Measurements from ENCODE around the gene GNA15.

Gene GNA15

DNA sequence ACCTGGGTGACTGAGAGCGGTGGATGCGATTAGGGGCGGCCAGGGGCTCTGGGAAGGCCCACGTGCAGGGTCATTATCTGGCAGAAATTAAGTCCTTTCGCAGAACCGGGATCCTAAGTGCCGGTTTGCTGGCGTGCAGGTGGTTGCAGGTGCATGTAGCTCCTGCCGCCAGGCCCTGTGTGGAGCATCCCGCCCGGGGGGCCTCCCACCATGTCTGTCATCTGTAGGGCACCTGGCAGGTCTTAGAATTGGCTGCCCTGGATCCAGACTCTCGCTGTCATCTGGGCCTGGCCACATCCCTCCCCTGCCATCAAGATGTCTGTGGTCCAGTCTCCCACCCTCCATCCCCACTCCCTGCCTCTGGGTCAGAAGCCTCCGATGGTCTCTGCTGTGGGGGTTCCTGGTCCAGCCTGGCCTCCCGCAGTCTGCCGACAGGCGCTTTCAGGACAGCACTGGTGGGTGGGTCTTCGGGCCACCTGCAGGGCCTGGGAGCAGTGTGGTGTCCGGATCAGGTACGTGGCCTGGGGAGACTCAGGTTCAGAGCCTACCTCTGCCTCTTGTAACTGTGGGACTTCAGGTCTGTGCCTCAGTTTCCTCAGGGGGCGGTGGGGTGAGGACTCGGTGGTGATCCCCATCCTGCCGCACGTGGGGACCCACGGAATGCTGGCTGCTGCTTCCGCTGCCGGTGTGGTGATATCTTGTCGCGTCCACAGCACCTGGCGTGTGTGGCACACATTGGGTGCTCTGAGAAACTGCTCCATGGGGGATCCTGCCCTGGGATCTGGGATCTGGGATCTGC, 36.3 kb upstream of the GNA15 start:
- Histone ChIP-seq H3K9ac (ENCODE audit: low read length) (peak overlapping the region; percentile 99), H3K4me3 (ENCODE audit: low read length) (peak overlapping the region; percentile 96), H3K27me3 (replicated peaks; ENCODE audit: control insufficient read depth, insufficient read depth, low read length) (no peaks in the 10 kb centered on the region), H3K9me3 (ENCODE audit: control insufficient read depth, low read length) (no peaks in the 10 kb centered on the region), H3K4me1 (ENCODE audit: control insufficient read depth, insufficient read depth, low read length) (peaks cover 49% of the 10 kb centered on the region), H3K36me3 (ENCODE audit: control insufficient read depth, insufficient read depth, low read length, severe bottlenecking) (no peaks in the 10 kb centered on the region)
- no peak for DNase-seq (ENCODE audit: low read depth)

DNA sequence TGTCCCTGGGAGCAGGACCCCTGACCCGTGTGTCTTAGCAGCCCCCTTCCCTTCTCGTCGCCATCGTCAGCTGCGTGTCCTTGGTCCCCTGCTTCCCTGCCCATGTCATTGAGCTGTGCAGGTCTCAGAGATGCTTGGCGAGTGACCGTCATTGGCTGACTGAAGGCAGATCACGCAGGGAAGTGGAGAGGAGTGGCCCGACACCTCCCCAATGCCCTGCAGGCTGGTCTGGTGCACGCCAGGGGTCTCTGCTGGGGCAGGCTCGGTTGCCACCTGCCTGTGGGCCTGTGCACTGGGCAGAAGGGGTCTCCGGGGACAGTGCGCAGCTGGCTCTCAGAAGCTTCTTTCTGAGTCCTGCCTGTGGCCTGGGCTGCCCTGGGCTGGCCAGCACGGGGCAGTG, 35.5 kb upstream of the GNA15 start:
- Histone ChIP-seq H3K9me3 (ENCODE audit: control insufficient read depth, low read length) (no peaks in the 10 kb centered on the region), H3K9ac (ENCODE audit: low read length) (peak overlapping the region; percentile 15), H3K36me3 (ENCODE audit: control insufficient read depth, insufficient read depth, low read length, severe bottlenecking) (no peaks in the 10 kb centered on the region), H3K4me3 (ENCODE audit: low read length) (no peak overlapping the region), H3K4me1 (ENCODE audit: control insufficient read depth, insufficient read depth, low read length) (peaks cover 49% of the 10 kb centered on the region), H3K27me3 (replicated peaks; ENCODE audit: control insufficient read depth, insufficient read depth, low read length) (no peaks in the 10 kb centered on the region)
- no peak for DNase-seq (ENCODE audit: low read depth)

DNA sequence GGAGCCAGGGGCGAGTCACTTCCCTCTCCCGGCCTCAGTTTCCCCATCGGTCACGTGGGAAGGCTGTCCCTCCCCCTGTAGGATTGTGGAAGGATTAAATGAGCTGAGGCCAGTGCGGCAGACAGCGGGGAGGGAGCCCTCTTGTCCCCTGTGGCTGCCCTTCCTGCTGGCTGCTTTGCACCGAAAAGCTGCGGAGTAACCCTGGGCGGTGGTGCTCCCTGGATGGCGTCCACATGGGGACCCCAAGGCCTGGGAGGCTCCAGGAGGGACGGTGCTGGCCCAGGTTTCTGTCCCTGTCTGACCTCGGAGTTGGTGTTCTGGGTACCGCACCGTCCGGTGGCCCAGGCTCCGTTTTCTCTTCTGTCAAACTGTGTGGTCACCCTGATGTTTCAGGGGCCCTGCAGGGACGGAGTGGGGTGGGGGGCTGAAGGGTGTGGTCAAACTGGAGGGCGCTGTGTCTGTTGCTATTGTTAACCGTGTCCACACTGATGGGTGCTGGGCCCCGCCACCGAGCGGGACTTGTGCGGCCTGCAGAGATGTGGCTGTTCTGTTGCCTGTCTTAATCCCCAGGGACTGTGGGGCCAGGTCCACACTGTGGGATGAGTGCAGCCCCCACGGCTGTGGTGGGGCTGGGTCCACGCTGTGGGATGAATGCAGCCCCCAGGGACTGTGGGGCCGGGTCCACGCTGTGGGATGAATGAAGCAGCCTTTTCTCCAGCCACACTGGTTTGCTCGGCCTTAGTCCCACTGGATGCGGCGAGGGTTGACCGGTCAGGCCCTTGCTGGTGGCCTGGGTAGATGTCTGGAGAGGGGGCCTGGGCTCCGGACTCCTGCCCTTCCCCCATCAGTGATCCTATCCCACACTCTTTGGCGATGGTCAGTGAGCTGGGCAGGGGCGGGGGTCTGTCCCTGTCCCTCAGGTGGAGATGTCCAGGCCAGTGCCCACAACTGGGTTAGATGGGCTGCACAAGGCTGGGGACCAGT, 34.8 kb upstream of the GNA15 start:
- no peaks in the 10 kb centered on the region for H3K36me3 ChIP-seq (ENCODE audit: control insufficient read depth, insufficient read depth, low read length, severe bottlenecking)
- H3K9me3 ChIP-seq (ENCODE audit: control insufficient read depth, low read length), result no peaks in the 10 kb centered on the region
- H3K4me3 ChIP-seq (ENCODE audit: low read length), result no peak overlapping the region
- no peaks in the 10 kb centered on the region for H3K27me3 ChIP-seq (replicated peaks; ENCODE audit: control insufficient read depth, insufficient read depth, low read length)
- DNase-seq (ENCODE audit: low read depth), result no peak
- no peak overlapping the region for H3K9ac ChIP-seq (ENCODE audit: low read length)
- H3K4me1 ChIP-seq (ENCODE audit: control insufficient read depth, insufficient read depth, low read length), result peaks cover 44% of the 10 kb centered on the region

DNA sequence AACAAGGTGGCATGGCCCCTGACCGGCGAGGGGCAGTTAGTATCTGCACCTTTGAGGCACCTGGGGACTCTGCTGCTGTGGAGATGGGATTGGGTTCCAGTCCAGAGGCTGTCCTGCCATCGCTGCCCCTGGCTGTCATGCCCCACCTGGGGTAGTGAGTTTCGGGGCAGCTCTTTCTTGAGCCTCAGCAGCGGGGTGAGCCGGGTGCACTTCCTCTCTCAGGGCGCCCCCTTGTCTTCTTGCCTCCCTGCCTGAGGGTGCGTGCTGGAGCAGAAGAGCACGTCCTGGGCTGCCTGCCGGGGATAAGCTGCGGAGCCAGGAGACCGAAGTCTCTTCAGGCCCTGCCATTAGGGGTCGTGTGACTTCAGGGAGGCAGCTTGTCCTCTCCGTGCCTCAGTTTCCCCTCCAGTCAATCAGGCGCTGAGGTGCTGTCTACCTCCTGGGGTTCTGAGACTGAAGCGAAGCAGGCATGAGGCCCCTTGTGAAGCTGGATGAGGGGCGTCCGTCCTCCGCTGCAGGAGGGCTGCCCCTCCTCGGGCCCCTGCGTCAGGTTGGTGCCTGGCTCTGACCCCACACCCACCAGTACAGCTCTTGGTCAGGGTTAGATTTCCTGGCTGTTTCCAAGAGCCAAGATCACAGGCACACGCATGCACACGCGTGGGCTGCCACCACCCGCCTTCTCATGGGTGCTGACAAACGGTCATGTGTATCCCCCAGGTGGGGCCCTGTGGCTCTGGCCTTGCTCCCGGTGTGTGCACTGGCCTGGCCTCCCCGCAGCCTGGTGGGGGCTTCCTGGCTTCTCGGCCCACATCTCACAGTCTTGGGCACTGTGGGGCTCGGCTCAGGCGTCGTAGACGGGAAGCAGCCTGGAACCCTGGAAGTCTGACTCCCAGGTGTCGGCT, 33.3 kb upstream of the GNA15 start:
- Histone ChIP-seq H3K4me1 (ENCODE audit: control insufficient read depth, insufficient read depth, low read length) (peaks cover 34% of the 10 kb centered on the region), H3K4me3 (ENCODE audit: low read length) (no peak overlapping the region), H3K27me3 (replicated peaks; ENCODE audit: control insufficient read depth, insufficient read depth, low read length) (no peaks in the 10 kb centered on the region), H3K9ac (ENCODE audit: low read length) (no peak overlapping the region), H3K9me3 (ENCODE audit: control insufficient read depth, low read length) (no peaks in the 10 kb centered on the region), H3K36me3 (ENCODE audit: control insufficient read depth, insufficient read depth, low read length, severe bottlenecking) (no peaks in the 10 kb centered on the region)
- no peak for DNase-seq (ENCODE audit: low read depth)

DNA sequence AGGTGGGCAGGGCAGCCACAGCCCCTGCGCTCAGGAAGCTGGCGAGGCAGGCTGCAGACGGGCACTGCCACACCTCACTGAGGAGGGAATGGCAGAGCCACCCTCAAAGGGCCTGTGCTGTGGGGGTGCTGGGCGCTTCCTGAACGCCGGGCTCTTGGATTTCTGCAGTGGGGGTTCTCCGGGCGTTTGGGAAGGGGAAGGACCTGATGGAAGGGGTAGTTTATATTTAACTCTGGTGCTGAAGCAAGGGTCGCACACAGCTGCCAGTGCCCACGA, 31.2 kb upstream of the GNA15 start:
- DNase-seq (ENCODE audit: low read depth), result no peak
- Histone ChIP-seq H3K4me1 (ENCODE audit: control insufficient read depth, insufficient read depth, low read length) (peaks cover 15% of the 10 kb centered on the region), H3K9ac (ENCODE audit: low read length) (no peak overlapping the region), H3K36me3 (ENCODE audit: control insufficient read depth, insufficient read depth, low read length, severe bottlenecking) (no peaks in the 10 kb centered on the region), H3K27me3 (replicated peaks; ENCODE audit: control insufficient read depth, insufficient read depth, low read length) (no peaks in the 10 kb centered on the region), H3K4me3 (ENCODE audit: low read length) (no peak overlapping the region), H3K9me3 (ENCODE audit: control insufficient read depth, low read length) (no peaks in the 10 kb centered on the region)

DNA sequence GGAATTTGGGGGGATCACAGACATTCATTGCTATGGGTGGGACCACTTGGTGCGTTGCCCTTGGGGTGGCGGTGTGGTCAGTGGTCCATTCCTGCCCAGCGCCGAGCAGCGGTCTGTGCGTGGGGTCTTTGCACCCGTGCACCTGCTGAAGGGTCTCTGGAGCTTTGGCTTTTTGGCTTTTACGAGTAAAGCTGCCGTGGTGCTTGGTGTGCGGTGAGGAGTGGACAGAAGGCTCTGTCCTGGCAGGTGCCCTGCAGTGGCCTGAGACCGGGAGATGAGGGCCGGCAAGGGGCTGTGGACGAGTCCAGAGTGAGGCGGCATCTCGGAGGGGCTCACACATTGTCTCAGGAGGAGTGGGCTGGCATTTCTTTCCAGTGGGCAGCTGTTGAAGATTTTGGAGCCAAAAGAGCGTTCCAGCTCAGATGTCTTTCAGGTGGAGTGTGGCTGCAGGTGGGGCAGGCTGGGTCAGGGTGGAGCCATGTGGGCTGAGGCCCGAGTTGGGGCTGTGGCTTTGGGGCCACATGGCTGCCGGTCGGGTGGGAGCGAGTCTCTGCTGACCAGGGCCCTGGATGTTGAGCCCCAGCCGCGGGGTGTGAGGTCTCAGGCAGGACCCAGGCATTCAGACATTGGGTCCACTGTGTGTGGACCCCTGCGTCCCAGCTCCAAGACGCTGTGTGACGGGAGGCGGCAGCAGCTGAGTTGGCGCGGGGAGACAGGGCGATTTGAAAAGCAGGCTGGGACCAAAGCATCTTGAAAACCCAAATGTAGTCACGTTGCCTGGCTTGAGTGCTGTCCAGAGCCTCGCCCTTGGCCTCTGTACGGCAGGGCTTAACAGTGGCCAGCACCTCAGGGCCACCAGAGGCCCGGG, 30.0 kb upstream of the GNA15 start:
- Histone ChIP-seq H3K9me3 (ENCODE audit: control insufficient read depth, low read length) (no peaks in the 10 kb centered on the region), H3K27me3 (replicated peaks; ENCODE audit: control insufficient read depth, insufficient read depth, low read length) (no peaks in the 10 kb centered on the region), H3K4me1 (ENCODE audit: control insufficient read depth, insufficient read depth, low read length) (peaks cover 15% of the 10 kb centered on the region), H3K9ac (ENCODE audit: low read length) (no peak overlapping the region), H3K36me3 (ENCODE audit: control insufficient read depth, insufficient read depth, low read length, severe bottlenecking) (peaks cover 4% of the 10 kb centered on the region), H3K4me3 (ENCODE audit: low read length) (no peak overlapping the region)
- DNase-seq (ENCODE audit: low read depth), result no peak

DNA sequence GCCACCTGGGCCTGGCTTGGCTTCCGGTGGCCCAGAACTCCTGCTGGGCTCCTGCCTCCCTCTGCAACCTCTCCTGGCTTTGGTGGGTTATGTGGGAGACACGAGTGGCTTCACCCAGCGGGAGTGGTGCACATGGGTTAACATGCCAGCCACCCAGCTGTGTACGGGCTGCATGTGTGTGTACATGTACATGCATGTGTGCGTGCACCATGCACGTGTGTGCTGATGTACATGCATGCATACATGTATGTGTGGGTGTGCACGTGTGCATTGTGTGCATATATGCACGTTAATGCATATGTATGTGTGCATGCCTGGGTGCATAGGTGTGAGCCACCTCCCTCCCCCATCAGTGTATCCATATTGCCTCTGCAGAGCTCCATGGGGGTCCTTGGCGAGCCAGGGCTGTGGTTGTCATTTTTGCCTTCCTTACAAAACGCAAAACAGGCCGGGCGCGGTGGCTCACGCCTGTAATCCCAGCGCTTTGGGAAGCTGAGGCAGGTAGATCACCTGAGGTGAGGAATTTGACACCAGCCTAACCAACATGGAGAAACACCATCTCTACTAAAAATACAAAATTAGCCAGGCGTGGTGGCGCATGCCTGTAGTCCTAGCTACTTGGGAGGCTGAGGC, 29.2 kb upstream of the GNA15 start:
- DNase-seq (ENCODE audit: low read depth), result no peak
- Histone ChIP-seq H3K9ac (ENCODE audit: low read length) (no peak overlapping the region), H3K9me3 (ENCODE audit: control insufficient read depth, low read length) (no peaks in the 10 kb centered on the region), H3K27me3 (replicated peaks; ENCODE audit: control insufficient read depth, insufficient read depth, low read length) (no peaks in the 10 kb centered on the region), H3K4me1 (ENCODE audit: control insufficient read depth, insufficient read depth, low read length) (peaks cover 15% of the 10 kb centered on the region), H3K4me3 (ENCODE audit: low read length) (no peak overlapping the region), H3K36me3 (ENCODE audit: control insufficient read depth, insufficient read depth, low read length, severe bottlenecking) (peaks cover 4% of the 10 kb centered on the region)

DNA sequence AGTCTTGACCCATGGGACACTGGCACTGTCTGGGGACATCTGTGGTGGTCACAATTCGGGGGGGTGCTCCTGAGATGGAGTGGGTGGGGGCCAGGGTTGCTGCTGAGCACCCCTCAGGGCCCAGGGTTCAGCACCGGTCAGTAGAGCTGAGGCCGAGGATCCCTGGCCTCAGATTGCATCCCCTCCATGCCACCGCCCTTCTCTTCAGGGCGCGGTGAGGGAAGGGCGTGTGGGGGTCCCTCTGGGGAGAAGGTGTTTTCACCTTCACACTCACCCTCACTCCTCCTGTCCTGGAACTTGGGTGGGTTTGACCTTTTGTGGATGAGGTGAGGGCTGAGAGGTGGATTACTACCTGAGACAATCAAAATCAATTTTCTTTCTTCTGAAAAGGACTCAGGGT, 28.2 kb upstream of the GNA15 start:
- no peak overlapping the region for H3K4me3 ChIP-seq (ENCODE audit: low read length)
- no peak overlapping the region for H3K9ac ChIP-seq (ENCODE audit: low read length)
- no peak for DNase-seq (ENCODE audit: low read depth)
- peaks cover 4% of the 10 kb centered on the region for H3K36me3 ChIP-seq (ENCODE audit: control insufficient read depth, insufficient read depth, low read length, severe bottlenecking)
- H3K9me3 ChIP-seq (ENCODE audit: control insufficient read depth, low read length), result no peaks in the 10 kb centered on the region
- peaks cover 15% of the 10 kb centered on the region for H3K4me1 ChIP-seq (ENCODE audit: control insufficient read depth, insufficient read depth, low read length)
- no peaks in the 10 kb centered on the region for H3K27me3 ChIP-seq (replicated peaks; ENCODE audit: control insufficient read depth, insufficient read depth, low read length)

DNA sequence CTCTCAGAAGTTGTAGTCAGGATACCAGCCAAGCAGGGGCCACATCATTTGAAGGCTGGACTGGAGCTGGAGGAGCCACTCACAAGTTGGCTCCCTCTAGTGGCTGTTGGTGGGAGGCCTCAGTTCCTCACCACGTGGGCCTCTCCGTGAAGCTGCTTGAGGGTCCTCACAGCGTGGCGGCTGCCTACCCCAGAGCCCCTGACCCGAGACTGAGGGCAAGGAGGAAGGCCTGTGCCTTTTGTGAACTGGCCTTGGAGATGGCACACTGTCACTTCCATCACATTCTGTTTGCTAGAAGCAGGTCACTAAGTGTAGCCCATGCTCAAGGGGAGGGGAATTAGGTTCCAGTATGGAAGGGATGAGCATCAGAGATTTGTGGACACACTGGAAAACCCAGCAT, 27.1 kb upstream of the GNA15 start:
- Histone ChIP-seq H3K9ac (ENCODE audit: low read length) (no peak overlapping the region), H3K36me3 (ENCODE audit: control insufficient read depth, insufficient read depth, low read length, severe bottlenecking) (peaks cover 7% of the 10 kb centered on the region), H3K27me3 (replicated peaks; ENCODE audit: control insufficient read depth, insufficient read depth, low read length) (no peaks in the 10 kb centered on the region), H3K4me1 (ENCODE audit: control insufficient read depth, insufficient read depth, low read length) (peaks cover 13% of the 10 kb centered on the region), H3K4me3 (ENCODE audit: low read length) (no peak overlapping the region), H3K9me3 (ENCODE audit: control insufficient read depth, low read length) (no peaks in the 10 kb centered on the region)
- peak; percentile 85 for DNase-seq (ENCODE audit: low read depth)

DNA sequence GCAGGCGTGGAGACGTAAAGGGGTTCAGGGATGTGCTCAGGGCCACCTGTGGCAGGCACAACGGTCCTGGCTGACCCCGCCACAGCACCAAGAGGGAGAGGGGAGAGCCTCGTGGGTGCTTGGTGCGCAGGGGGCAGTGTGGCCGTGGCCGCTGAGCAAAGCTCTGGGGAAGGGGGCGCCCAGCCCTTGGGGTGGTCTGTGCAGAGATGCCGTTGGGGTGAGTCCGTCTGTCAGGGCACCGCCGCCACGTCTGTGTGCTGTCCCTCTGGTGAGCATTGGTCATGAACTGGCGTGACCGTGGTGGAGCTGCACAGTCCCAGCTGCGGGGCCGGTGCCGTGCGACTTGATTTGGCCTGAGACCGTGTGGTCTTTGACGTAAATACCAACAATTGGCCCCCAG, 26.3 kb upstream of the GNA15 start:
- no peak overlapping the region for H3K9ac ChIP-seq (ENCODE audit: low read length)
- no peaks in the 10 kb centered on the region for H3K9me3 ChIP-seq (ENCODE audit: control insufficient read depth, low read length)
- peaks cover 7% of the 10 kb centered on the region for H3K36me3 ChIP-seq (ENCODE audit: control insufficient read depth, insufficient read depth, low read length, severe bottlenecking)
- H3K4me1 ChIP-seq (ENCODE audit: control insufficient read depth, insufficient read depth, low read length), result peaks cover 7% of the 10 kb centered on the region
- H3K27me3 ChIP-seq (replicated peaks; ENCODE audit: control insufficient read depth, insufficient read depth, low read length), result no peaks in the 10 kb centered on the region
- H3K4me3 ChIP-seq (ENCODE audit: low read length), result no peak overlapping the region
- no peak for DNase-seq (ENCODE audit: low read depth)

Data from adipocyte (in vitro differentiated cells).